ENCODE measurements around the gene LRGUK.

The LRGUK gene

DNA sequence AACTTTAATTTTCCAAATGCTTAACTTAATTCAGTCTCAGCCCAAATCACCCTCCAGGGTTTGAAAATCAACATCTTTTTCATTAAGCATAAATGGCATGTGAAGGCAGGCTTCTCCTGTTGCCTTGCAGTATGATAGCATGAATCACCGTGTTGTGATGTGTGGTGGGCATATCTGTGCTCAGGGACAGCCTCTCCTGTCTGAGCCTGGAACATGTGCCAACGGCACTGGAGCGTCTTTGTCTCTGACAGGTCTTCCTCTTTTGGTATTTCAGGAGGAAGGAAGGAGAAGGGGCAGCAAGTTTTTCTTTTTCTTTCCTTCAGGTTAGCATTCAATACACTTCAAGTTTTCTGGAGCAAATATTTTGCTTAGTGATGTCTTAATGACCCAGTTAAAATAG lies 57.6 kb downstream of the LRGUK start (continued):
- TF ChIP-seq TCF7L2 (IDR thresholded peaks at IDR 0.05; ENCODE audit: borderline replicate concordance, low read depth, low read length) = no peak
- TF ChIP-seq ZNF335 (tag by site-specific recombination; conservative IDR thresholded peaks at IDR 0.05) = no peak
- no peak for TF ChIP-seq ZNF114 (tag by site-specific recombination; IDR thresholded peaks at IDR 0.05)
- TF ChIP-seq ZNF654 (tag by site-specific recombination; IDR thresholded peaks at IDR 0.05; ENCODE audit: low read depth) = no peak
- TF ChIP-seq KLF1 (tag by site-specific recombination; IDR thresholded peaks at IDR 0.05) = no peak
- TF ChIP-seq ZNF354C (tag by site-specific recombination; IDR thresholded peaks at IDR 0.05; ENCODE audit: borderline replicate concordance, low read depth) = no peak
- no peak for TF ChIP-seq ZNF248 (tag by site-specific recombination; IDR thresholded peaks at IDR 0.05)

DNA sequence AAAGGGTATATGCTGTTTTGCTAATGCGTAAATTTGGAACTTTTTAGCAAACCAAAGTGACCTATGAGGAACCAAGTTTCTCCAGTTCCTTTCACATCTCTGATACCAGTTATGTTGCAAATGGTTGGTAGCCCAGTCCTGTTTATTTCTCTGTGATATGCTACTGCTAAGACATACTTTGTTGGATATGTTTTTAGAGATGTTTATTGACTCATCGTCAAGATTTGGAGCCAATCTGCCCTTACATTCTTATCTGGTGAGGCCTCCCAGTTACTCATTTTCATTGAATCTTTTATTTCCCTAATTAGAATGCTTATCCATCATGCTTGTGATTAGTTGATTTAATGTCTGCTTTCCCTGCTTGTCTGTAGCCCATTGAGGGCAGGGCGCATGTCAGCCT lies 58.9 kb downstream of the LRGUK start:
- Histone ChIP-seq H3K4me3 (ENCODE audit: low read depth, low read length) (no peak overlapping the region), H3K27ac (ENCODE audit: extremely low read depth, low read depth, low read length) (no peak overlapping the region), H3K4me1 (ENCODE audit: control insufficient read depth, insufficient read depth, low read length) (no peaks in the 10 kb centered on the region), H3K9me3 (ENCODE audit: control insufficient read depth, insufficient read depth, low read depth, low read length) (no peaks in the 10 kb centered on the region), H3K36me3 (ENCODE audit: control insufficient read depth in 2 of 2, insufficient read depth in 1 of 2, low read length in 2 of 2) (no peaks in the 10 kb centered on the region)
- CTCF ChIA-PET = interaction anchor here (0.7 kb wide), 2 partner anchors 1432 to 1569 kb away, joined by 3 read pairs; no protein-coding TSS in a partner anchor
- POLR2A ChIA-PET = interaction anchor here (0.7 kb wide), 1 partner anchor 153 kb away, joined by 3 read pairs; no protein-coding TSS in a partner anchor
- no peak for TF ChIP-seq KLF16 (tag by site-specific recombination; IDR thresholded peaks at IDR 0.05)
- no peak for TF ChIP-seq IKZF3 (tag by site-specific recombination; IDR thresholded peaks at IDR 0.05)
- no peak for TF ChIP-seq ZBTB48 (tag by site-specific recombination; IDR thresholded peaks at IDR 0.05)
- TF ChIP-seq EGR2 (tag by site-specific recombination; IDR thresholded peaks at IDR 0.05; ENCODE audit: low read depth) = no peak
- no peak for TF ChIP-seq ZNF560 (tag by site-specific recombination; IDR thresholded peaks at IDR 0.05; ENCODE audit: borderline replicate concordance)
- no peak for TF ChIP-seq ZNF132 (tag by site-specific recombination; IDR thresholded peaks at IDR 0.05; ENCODE audit: borderline replicate concordance)
- no peak for TF ChIP-seq ZNF341 (tag by site-specific recombination; IDR thresholded peaks at IDR 0.05; ENCODE audit: low read depth)
- TF ChIP-seq, protein P1, sequence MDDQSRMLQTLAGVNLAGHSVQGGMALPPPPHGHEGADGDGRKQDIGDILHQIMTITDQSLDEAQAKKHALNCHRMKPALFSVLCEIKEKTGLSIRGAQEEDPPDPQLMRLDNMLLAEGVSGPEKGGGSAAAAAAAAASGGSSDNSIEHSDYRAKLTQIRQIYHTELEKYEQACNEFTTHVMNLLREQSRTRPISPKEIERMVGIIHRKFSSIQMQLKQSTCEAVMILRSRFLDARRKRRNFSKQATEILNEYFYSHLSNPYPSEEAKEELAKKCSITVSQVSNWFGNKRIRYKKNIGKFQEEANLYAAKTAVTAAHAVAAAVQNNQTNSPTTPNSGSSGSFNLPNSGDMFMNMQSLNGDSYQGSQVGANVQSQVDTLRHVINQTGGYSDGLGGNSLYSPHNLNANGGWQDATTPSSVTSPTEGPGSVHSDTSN (CRISPR knock-in tag; IDR thresholded peaks at IDR 0.05) = no peak
- TF ChIP-seq, protein P2, sequence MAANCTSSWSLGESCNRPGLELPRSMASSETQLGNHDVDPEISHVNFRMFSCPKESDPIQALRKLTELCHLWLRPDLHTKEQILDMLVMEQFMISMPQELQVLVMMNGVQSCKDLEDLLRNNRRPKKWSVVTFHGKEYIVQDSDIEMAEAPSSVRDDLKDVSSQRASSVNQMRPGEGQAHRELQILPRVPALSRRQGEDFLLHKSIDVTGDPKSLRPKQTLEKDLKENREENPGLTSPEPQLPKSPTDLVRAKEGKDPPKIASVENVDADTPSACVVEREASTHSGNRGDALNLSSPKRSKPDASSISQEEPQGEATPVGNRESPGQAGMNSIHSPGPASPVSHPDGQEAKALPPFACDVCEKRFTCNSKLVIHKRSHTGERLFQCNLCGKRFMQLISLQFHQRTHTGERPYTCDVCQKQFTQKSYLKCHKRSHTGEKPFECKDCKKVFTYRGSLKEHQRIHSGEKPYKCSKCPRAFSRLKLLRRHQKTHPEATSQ (tag by site-specific recombination; IDR thresholded peaks at IDR 0.05) = no peak
- TF ChIP-seq ZNF561 (tag by site-specific recombination; IDR thresholded peaks at IDR 0.05; ENCODE audit: borderline replicate concordance) = no peak
- TF ChIP-seq ZNF658 (tag by site-specific recombination; IDR thresholded peaks at IDR 0.05) = no peak
- TF ChIP-seq ZNF501 (tag by site-specific recombination; IDR thresholded peaks at IDR 0.05) = no peak
- TF ChIP-seq ZNF366 (tag by site-specific recombination; conservative IDR thresholded peaks at IDR 0.05) = no peak
- TF ChIP-seq GLI2 (tag by site-specific recombination; IDR thresholded peaks at IDR 0.05; ENCODE audit: borderline replicate concordance, low read depth) = no peak
- TF ChIP-seq ZNF157 (tag by site-specific recombination; IDR thresholded peaks at IDR 0.05) = no peak
- TF ChIP-seq SP7 (tag by site-specific recombination; IDR thresholded peaks at IDR 0.05) = no peak
- no peak for TF ChIP-seq ZBTB20 (tag by site-specific recombination; IDR thresholded peaks at IDR 0.05)
- TF ChIP-seq ZNF664 (tag by site-specific recombination; IDR thresholded peaks at IDR 0.05) = no peak
- no peak for TF ChIP-seq ZNF169 (tag by site-specific recombination; IDR thresholded peaks at IDR 0.05)
- no peak for TF ChIP-seq ZNF239 (tag by site-specific recombination; IDR thresholded peaks at IDR 0.05)

Data from HEK293 (cell line).